DND-41 (cell line): ENCODE measurements around the gene SYT6.

Source experiments
- ATAC-seq: fragments of 200-7000 bp; cut with Tn5 transposase; 3 replicates; pipeline ENCODE4 v1.9.1; 2021; ENCODE audit warnings: low read depth; ENCODE audit not compliant: insufficient read depth
- DNase-seq: peaks from one replicate; pipeline ENCODE4 v3.0.0-alpha.2; 2020
- H2AFZ ChIP-seq: 2 replicates; pipeline ENCODE4 v1.6.0; 2012; ENCODE audit warnings: low read depth, low read length
- H3K27ac ChIP-seq: 2 replicates; pipeline ENCODE4 v1.5.1; 2012; ENCODE audit warnings: low read length, inconsistent platforms
- H3K27me3 ChIP-seq: fragments of 200-600 bp; sonication (generic); 2 replicates; pipeline ENCODE4 v1.6.0; 2012; ENCODE audit warnings: low read length, mild to moderate bottlenecking, inconsistent platforms; ENCODE audit not compliant: insufficient read depth, poor library complexity
- H3K36me3 ChIP-seq: 2 replicates; pipeline ENCODE4 v1.5.1; 2012; ENCODE audit warnings: low read length, inconsistent platforms; ENCODE audit not compliant: insufficient read depth
- H3K4me1 ChIP-seq: 2 replicates; pipeline ENCODE4 v1.5.1; 2012; ENCODE audit warnings: mild to moderate bottlenecking, low read length; ENCODE audit not compliant: insufficient read depth
- H3K4me2 ChIP-seq: 2 replicates; pipeline ENCODE4 v1.6.0; 2012; ENCODE audit warnings: mild to moderate bottlenecking, moderate library complexity, low read length, inconsistent platforms; ENCODE audit not compliant: insufficient read depth
- H3K4me3 ChIP-seq, 2 experiments: fragments of 200-600 bp in 1 of 2; shearing (Covaris generic) in 1 of 2; 2 replicates each; pipeline ENCODE4 v1.5.1; 2012 to 2016; ENCODE audit warnings: inconsistent platforms in 2 of 2, low read length in 2 of 2, mild to moderate bottlenecking in 2 of 2, low read depth in 1 of 2, moderate library complexity in 1 of 2
- H3K79me2 ChIP-seq: 2 replicates; pipeline ENCODE4 v1.6.0; 2012; ENCODE audit warnings: low read length, inconsistent platforms; ENCODE audit not compliant: insufficient read depth
- H3K9ac ChIP-seq: 2 replicates; pipeline ENCODE4 v1.6.0; 2012; ENCODE audit warnings: low read depth, mild to moderate bottlenecking, inconsistent platforms, low read length, moderate library complexity
- H3K9me3 ChIP-seq: 2 replicates; pipeline ENCODE4 v1.5.1; 2012; ENCODE audit warnings: low read length, moderate library complexity, mild to moderate bottlenecking, inconsistent platforms; ENCODE audit not compliant: insufficient read depth, severe bottlenecking
- H4K20me1 ChIP-seq: 2 replicates; pipeline ENCODE4 v1.6.0; 2012; ENCODE audit warnings: low read length; ENCODE audit not compliant: insufficient read depth
- CTCF ChIP-seq: IDR thresholded peaks from 2 replicates; pipeline ENCODE4 v1.5.1; 2012; ENCODE audit warnings: borderline replicate concordance, low read length, moderate library complexity, mild to moderate bottlenecking; ENCODE audit not compliant: poor library complexity, severe bottlenecking; ENCODE audit errors: extremely low read depth
- EZH2 ChIP-seq: IDR thresholded peaks from 3 replicates; pipeline ENCODE4 v1.6.1; 2012; ENCODE audit warnings: borderline replicate concordance, low read depth, mild to moderate bottlenecking, moderate library complexity, low read length, inconsistent platforms; ENCODE audit not compliant: severe bottlenecking

SYT6 gene

GRCh38 chr1:114040273-114041015, 113.2 kb downstream of the SYT6 start:
- ATAC-seq (peak; percentile 52; the same call in 2 of the 3 replicates), DNase-seq (no peak)
- Histone ChIP-seq H3K27ac (no peak overlapping the region), H2AFZ (no peak overlapping the region), H3K9me3 (no peaks in the 10 kb centered on the region), H3K79me2 (no peaks in the 10 kb centered on the region), H3K27me3 (peaks cover 7% of the 10 kb centered on the region), H3K36me3 (no peaks in the 10 kb centered on the region), H4K20me1 (no peaks in the 10 kb centered on the region), H3K4me1 (no peaks in the 10 kb centered on the region), H3K4me3 (no peak overlapping the region), H3K9ac (no peak overlapping the region), H3K4me2 (no peak overlapping the region)
- TF ChIP-seq EZH2, result no peak
- no peak for TF ChIP-seq CTCF
